IMR-90 (cell line): ENCODE measurements around the gene UBN1. TPM values are rescaled to one million over a fixed set of nuclear protein-coding genes. Genes with fewer than 3 reads are reported as not detected.

Experiments used
- ATAC-seq: fragments of 200-7000 bp; cut with Tn5 transposase; 2 replicates; pipeline ENCODE4 v1.9.1; 2020; ENCODE audit warnings: low read depth, mild to moderate bottlenecking, moderate library complexity
- BruUV-seq: library from RNA; stranded (reverse); fragments of 400-500 nt; replicated peaks from 2 replicates; lab custom pipeline; 2021; lab: Mats Ljungman, UMichigan
- CTCF ChIA-PET: fragments of 300-600 bp; formaldehyde crosslinking; extraction: SDS; loops from one replicate; lab custom pipeline; 2021; ENCODE audit warnings: antibody characterized with exemption; lab: Yijun Ruan, JAX
- POLR2A ChIA-PET: fragments of 300-600 bp; sonication (Branson Sonifier 250); formaldehyde crosslinking; loops from one replicate; lab custom pipeline; 2022; ENCODE audit warnings: antibody characterized with exemption; ENCODE audit not compliant: unreplicated experiment; lab: Charles Lee
- DNase-seq: peaks from one replicate; pipeline ENCODE4 v3.0.0; 2013
- H2AFZ ChIP-seq: replicated peaks from 2 replicates; pipeline ENCODE3; 2013; ENCODE audit warnings: low read length, mild to moderate bottlenecking; ENCODE audit not compliant: poor library complexity
- H2AK5ac ChIP-seq: 2 replicates; pipeline ENCODE4 v1.6.1; 2013; ENCODE audit warnings: low read depth, low read length, inconsistent platforms
- H2AK9ac ChIP-seq: replicated peaks from 2 replicates; pipeline ENCODE3; 2013; ENCODE audit warnings: mild to moderate bottlenecking, low read depth, low read length, moderate library complexity; ENCODE audit not compliant: poor library complexity
- H2BK120ac ChIP-seq: 2 replicates; pipeline ENCODE4 v1.6.1; 2013; ENCODE audit warnings: low read depth, low read length, inconsistent platforms
- H2BK15ac ChIP-seq: 3 replicates; pipeline ENCODE4 v1.6.1; 2013; ENCODE audit warnings: low read depth, low read length, inconsistent platforms
- H2BK20ac ChIP-seq: 2 replicates; pipeline ENCODE4 v1.6.1; 2013; ENCODE audit warnings: low read depth, mild to moderate bottlenecking, inconsistent platforms, low read length, moderate library complexity
- H2BK5ac ChIP-seq: 2 replicates; pipeline ENCODE4 v1.6.1; 2013; ENCODE audit warnings: mild to moderate bottlenecking, low read depth, low read length, inconsistent platforms; ENCODE audit not compliant: poor library complexity, severe bottlenecking
- H3K14ac ChIP-seq: replicated peaks from 2 replicates; pipeline ENCODE4 v1.6.1; 2013; ENCODE audit warnings: low read depth, low read length, inconsistent platforms
- H3K18ac ChIP-seq: 2 replicates; pipeline ENCODE4 v1.6.1; 2013; ENCODE audit warnings: low read depth, low read length, control low read depth
- H3K23ac ChIP-seq: 2 replicates; pipeline ENCODE4 v1.6.1; 2013; ENCODE audit warnings: low read depth, low read length, inconsistent platforms
- H3K27ac ChIP-seq: 2 replicates; pipeline ENCODE4 v1.5.1; 2013; ENCODE audit warnings: mild to moderate bottlenecking, control low read depth, low read length; ENCODE audit not compliant: insufficient read depth
- H3K27me3 ChIP-seq: 2 replicates; pipeline ENCODE4 v1.6.1; 2013; ENCODE audit warnings: low read length; ENCODE audit not compliant: control insufficient read depth, insufficient read depth
- H3K36me3 ChIP-seq: 2 replicates; pipeline ENCODE4 v1.6.1; 2013; ENCODE audit warnings: low read length, mixed read lengths; ENCODE audit not compliant: control insufficient read depth, insufficient read depth
- H3K4ac ChIP-seq: 2 replicates; pipeline ENCODE4 v1.6.1; 2013; ENCODE audit warnings: low read depth, low read length, inconsistent platforms
- H3K4me1 ChIP-seq: 2 replicates; pipeline ENCODE4 v1.6.1; 2013; ENCODE audit warnings: low read length, mixed read lengths; ENCODE audit not compliant: control insufficient read depth, insufficient read depth
- H3K4me2 ChIP-seq: 2 replicates; pipeline ENCODE4 v1.6.1; 2013; ENCODE audit warnings: low read depth, mild to moderate bottlenecking, control low read depth, low read length, moderate library complexity
- H3K4me3 ChIP-seq: 2 replicates; pipeline ENCODE4 v1.5.1; 2013; ENCODE audit warnings: low read depth, mild to moderate bottlenecking, control low read depth, low read length, moderate library complexity; ENCODE audit not compliant: insufficient read depth
- H3K56ac ChIP-seq: 2 replicates; pipeline ENCODE4 v1.6.1; 2013; ENCODE audit warnings: low read length, inconsistent platforms; ENCODE audit not compliant: insufficient read depth; ENCODE audit errors: extremely low read depth
- H3K79me1 ChIP-seq, 2 experiments: 2 replicates each; pipeline ENCODE4 v1.6.1; 2013; ENCODE audit warnings: low read length in 2 of 2, inconsistent platforms in 1 of 2, low read depth in 1 of 2
- H3K9ac ChIP-seq: 2 replicates; pipeline ENCODE4 v1.6.1; 2013; ENCODE audit warnings: low read depth, low read length, control low read depth
- H3K9me1 ChIP-seq: 2 replicates; pipeline ENCODE4 v1.6.1; 2013; ENCODE audit warnings: low read length, inconsistent platforms; ENCODE audit not compliant: insufficient read depth
- H3K9me3 ChIP-seq: 2 replicates; pipeline ENCODE4 v1.6.1; 2013; ENCODE audit warnings: low read length; ENCODE audit not compliant: control insufficient read depth, insufficient read depth
- H4K20me1 ChIP-seq: 2 replicates; pipeline ENCODE4 v1.6.1; 2013; ENCODE audit warnings: low read length, inconsistent platforms; ENCODE audit not compliant: insufficient read depth
- H4K5ac ChIP-seq: 2 replicates; pipeline ENCODE4 v1.6.1; 2013; ENCODE audit warnings: mild to moderate bottlenecking, low read depth, low read length, control low read depth
- H4K8ac ChIP-seq, 2 experiments: 2 replicates each; pipeline ENCODE4 v1.6.1; 2013; ENCODE audit warnings: low read depth in 2 of 2, low read length in 2 of 2, control low read depth in 1 of 2, inconsistent platforms in 1 of 2
- H4K91ac ChIP-seq: 2 replicates; pipeline ENCODE4 v1.6.1; 2013; ENCODE audit warnings: low read depth, low read length, inconsistent platforms; ENCODE audit not compliant: insufficient read depth
- BHLHE40 ChIP-seq: fragments of 150-350 bp; IDR thresholded peaks from 2 replicates; pipeline ENCODE4 v1.6.1; 2016; ENCODE audit warnings: mild to moderate bottlenecking, low read depth, low read length
- CEBPB ChIP-seq: IDR thresholded peaks from 2 replicates; pipeline ENCODE4 v1.6.1; 2012; ENCODE audit warnings: low read depth, low read length, improper control_type of control experiment
- CHD1 ChIP-seq: IDR thresholded peaks from 2 replicates; pipeline ENCODE4 v1.6.1; 2012; ENCODE audit warnings: low read depth, low read length, improper control_type of control experiment
- ELK1 ChIP-seq: fragments of 150-350 bp; IDR thresholded peaks from 2 replicates; pipeline ENCODE4 v1.6.1; 2016; ENCODE audit warnings: low read depth, mild to moderate bottlenecking, low read length, moderate library complexity, borderline replicate concordance
- FOS ChIP-seq: fragments of 150-350 bp; IDR thresholded peaks from 2 replicates; pipeline ENCODE4 v1.6.1; 2016; ENCODE audit warnings: low read depth, low read length
- MAFK ChIP-seq: IDR thresholded peaks from 2 replicates; pipeline ENCODE4 v1.6.1; 2012; ENCODE audit warnings: low read depth, low read length, improper control_type of control experiment
- MAZ ChIP-seq: IDR thresholded peaks from 2 replicates; pipeline ENCODE4 v1.6.1; 2012; ENCODE audit warnings: low read depth, mild to moderate bottlenecking, low read length, improper control_type of control experiment, moderate library complexity, borderline replicate concordance
- MXI1 ChIP-seq: IDR thresholded peaks from 2 replicates; pipeline ENCODE4 v1.6.1; 2012; ENCODE audit warnings: low read depth, mild to moderate bottlenecking, low read length, moderate library complexity, borderline replicate concordance
- NFE2L2 ChIP-seq: fragments of 150-350 bp; IDR thresholded peaks from 2 replicates; pipeline ENCODE4 v1.6.1; 2016; ENCODE audit warnings: low read depth, mild to moderate bottlenecking, low read length
- POLR2A ChIP-seq: IDR thresholded peaks from 2 replicates; pipeline ENCODE4 v1.6.1; 2012; ENCODE audit warnings: mild to moderate bottlenecking, low read depth, low read length
- RAD21 ChIP-seq: IDR thresholded peaks from 2 replicates; pipeline ENCODE4 v1.6.1; 2012; ENCODE audit warnings: low read length, improper control_type of control experiment
- RCOR1 ChIP-seq: IDR thresholded peaks from 2 replicates; pipeline ENCODE4 v1.6.1; 2012; ENCODE audit warnings: mild to moderate bottlenecking, low read length, improper control_type of control experiment; ENCODE audit not compliant: insufficient replicate concordance
- RFX5 ChIP-seq: IDR thresholded peaks from 2 replicates; pipeline ENCODE4 v1.8.0; 2012; ENCODE audit warnings: low read depth, mild to moderate bottlenecking, low read length, moderate library complexity
- SMC3 ChIP-seq: fragments of 150-350 bp; IDR thresholded peaks from 2 replicates; pipeline ENCODE4 v1.6.1; 2016; ENCODE audit warnings: low read depth, mild to moderate bottlenecking, antibody characterized with exemption, low read length, moderate library complexity
- WGBS, 2 experiments: methylation state at CpG; one replicate each; pipeline versions ENCODE4 v1.1.5 to v1.1.7; 2013; ENCODE audit warnings: missing lambda C conversion rate in 2 of 2; ENCODE audit not compliant: insufficient read length in 1 of 2; ENCODE audit errors: extremely low coverage in 2 of 2; 5-methylcytosine and 5-hydroxymethylcytosine counted together
- dilution Hi-C: fragments of 300-500 bp; cut with HindIII; formaldehyde crosslinking; loops from one replicate; pipeline ENCODE4 v1.14.3; 2018; ENCODE audit warnings: low sequenced_read_pairs; ENCODE audit not compliant: unreplicated experiment
- in situ Hi-C: fragments of 300-500 bp; cut with MboI; formaldehyde crosslinking; loops from 3 replicates; pipeline ENCODE4 v1.14.3; 2019; ENCODE audit warnings: low sequenced_read_pairs, inconsistent platforms, mixed read lengths
- intact Hi-C: fragments of 100-400 bp; cut with micrococcal nuclease; formaldehyde crosslinking; loops from 2 replicates; pipeline ENCODE4 v1.10.0; 2022
- polyA plus RNA-seq, 3 experiments: library from polyadenylated mRNA; depleted of rRNA; stranded (reverse); fragments of >200 nt; gene quantifications; 2 replicates each; pipeline ENCODE4 v1.2.3, GENCODE V29; 2012; ENCODE audit warnings: low replicate concordance in 1 of 3
- total RNA-seq: library from RNA; depleted of rRNA; stranded (reverse); fragments of >200 nt; gene quantifications from 2 replicates; pipeline ENCODE4 v1.2.3, GENCODE V29; 2012
- TF ChIP-seq, protein P1 (sequence below): fragments of 150-350 bp; IDR thresholded peaks from 2 replicates; pipeline ENCODE4 v1.6.1; 2017; ENCODE audit warnings: mild to moderate bottlenecking, antibody characterized with exemption, low read length, low read depth
- TF ChIP-seq, protein P2 (sequence below): conservative IDR thresholded peaks from 2 replicates; pipeline ENCODE4 v1.5.1; 2012; ENCODE audit warnings: mild to moderate bottlenecking, low read depth, low read length, improper control_type of control experiment

UBN1 gene
- total and polyA plus RNA-seq, 2 of the 4 experiments (the other 2 are of a cell fraction), result 5.7 to 16.3 TPM

- no peak overlapping the region for H3K27ac ChIP-seq
- no peak overlapping the region for H3K4me3 ChIP-seq
- peaks cover 10% of the 10 kb centered on the region for H3K9me1 ChIP-seq
- in situ Hi-C loops (loop anchor here (10.0 kb wide), 1 partner anchor 63 kb away; no protein-coding TSS in a partner anchor), intact Hi-C loops (loop anchor here (5.0 kb wide), 1 partner anchor 60 kb away; no protein-coding TSS in a partner anchor), dilution Hi-C loops (no loop called here)
- CTCF ChIA-PET, result no interaction called here
- no peaks in the 10 kb centered on the region for H3K27me3 ChIP-seq
- peaks cover 21% of the 10 kb centered on the region; the same call in 1 of the 2 replicates for H4K20me1 ChIP-seq
- DNase-seq, result peak; percentile 58
- no peak overlapping the region for H2AK5ac ChIP-seq
- H4K91ac ChIP-seq, result no peak overlapping the region
- no peak overlapping the region for H3K23ac ChIP-seq
- no peak overlapping the region for H3K9ac ChIP-seq
- H3K14ac ChIP-seq, result no peak overlapping the region; the same call in 1 of the 2 replicates
- ATAC-seq, result peak; percentile 49
- no peak overlapping the region for H3K4me2 ChIP-seq
- H3K18ac ChIP-seq, result no peak overlapping the region
- H3K56ac ChIP-seq, result no peak overlapping the region
- TF ChIP-seq CEBPB (no peak), NFE2L2 (no peak), RFX5 (no peak), RCOR1 (no peak), FOS (no peak), CHD1 (no peak), RAD21 (no peak), MXI1 (no peak), MAFK (no peak), ELK1 (no peak), POLR2A (no peak), MAZ (no peak), BHLHE40 (no peak), SMC3 (no peak)
- TF ChIP-seq, protein P1, sequence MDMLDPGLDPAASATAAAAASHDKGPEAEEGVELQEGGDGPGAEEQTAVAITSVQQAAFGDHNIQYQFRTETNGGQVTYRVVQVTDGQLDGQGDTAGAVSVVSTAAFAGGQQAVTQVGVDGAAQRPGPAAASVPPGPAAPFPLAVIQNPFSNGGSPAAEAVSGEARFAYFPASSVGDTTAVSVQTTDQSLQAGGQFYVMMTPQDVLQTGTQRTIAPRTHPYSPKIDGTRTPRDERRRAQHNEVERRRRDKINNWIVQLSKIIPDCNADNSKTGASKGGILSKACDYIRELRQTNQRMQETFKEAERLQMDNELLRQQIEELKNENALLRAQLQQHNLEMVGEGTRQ, result no peak
- TF ChIP-seq, protein P2, sequence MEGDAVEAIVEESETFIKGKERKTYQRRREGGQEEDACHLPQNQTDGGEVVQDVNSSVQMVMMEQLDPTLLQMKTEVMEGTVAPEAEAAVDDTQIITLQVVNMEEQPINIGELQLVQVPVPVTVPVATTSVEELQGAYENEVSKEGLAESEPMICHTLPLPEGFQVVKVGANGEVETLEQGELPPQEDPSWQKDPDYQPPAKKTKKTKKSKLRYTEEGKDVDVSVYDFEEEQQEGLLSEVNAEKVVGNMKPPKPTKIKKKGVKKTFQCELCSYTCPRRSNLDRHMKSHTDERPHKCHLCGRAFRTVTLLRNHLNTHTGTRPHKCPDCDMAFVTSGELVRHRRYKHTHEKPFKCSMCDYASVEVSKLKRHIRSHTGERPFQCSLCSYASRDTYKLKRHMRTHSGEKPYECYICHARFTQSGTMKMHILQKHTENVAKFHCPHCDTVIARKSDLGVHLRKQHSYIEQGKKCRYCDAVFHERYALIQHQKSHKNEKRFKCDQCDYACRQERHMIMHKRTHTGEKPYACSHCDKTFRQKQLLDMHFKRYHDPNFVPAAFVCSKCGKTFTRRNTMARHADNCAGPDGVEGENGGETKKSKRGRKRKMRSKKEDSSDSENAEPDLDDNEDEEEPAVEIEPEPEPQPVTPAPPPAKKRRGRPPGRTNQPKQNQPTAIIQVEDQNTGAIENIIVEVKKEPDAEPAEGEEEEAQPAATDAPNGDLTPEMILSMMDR, result no peak
- POLR2A ChIA-PET, result no interaction called here
- 78% methylated on average over 4 of the region's 14 CpGs; no CpG with 5 or more reads in 1 of the 2 experiments for WGBS, 2 experiments
- peaks cover 73% of the 10 kb centered on the region for H3K36me3 ChIP-seq
- H4K8ac ChIP-seq, result no peak overlapping the region
- no peak overlapping the region for H4K5ac ChIP-seq
- H2BK15ac ChIP-seq, result no peak overlapping the region
- no peak overlapping the region for H2BK120ac ChIP-seq
- no peaks in the 10 kb centered on the region for H3K9me3 ChIP-seq
- no peak overlapping the region for H2AFZ ChIP-seq
- no peak overlapping the region for H2BK20ac ChIP-seq
- peaks cover 5 to 30% of the 10 kb centered on the region in 2 experiments; a peak in 3 of 4 replicates for H3K79me1 ChIP-seq
- BruUV-seq, result no TSS peak
- no peak overlapping the region for H3K4ac ChIP-seq
- H2AK9ac ChIP-seq, result no peak overlapping the region
- no peak overlapping the region for H2BK5ac ChIP-seq
- peaks cover 9% of the 10 kb centered on the region for H3K4me1 ChIP-seq
Observed at GRCh38 chr16:4882000-4882632, 34.8 kb downstream of the UBN1 start.
